C4-2B (cell line): ENCODE data around the gene GBA2.
A peak's percentile ranks its signal among the peaks of the same experiment; 100 is the strongest.

Experiments
- H3K27ac ChIP-seq: fragments of 450-650 bp; 2 replicates; pipeline ENCODE4 v1.5.1; 2017
- ZFX ChIP-seq: fragments of 450-650 bp; IDR thresholded peaks from 2 replicates; pipeline ENCODE4 v1.6.1; 2017
- TF ChIP-seq, protein P1 (sequence below): fragments of 450-650 bp; conservative IDR thresholded peaks from 2 replicates; pipeline ENCODE4 v1.5.1; 2017; ENCODE audit warnings: mild to moderate bottlenecking

The GBA2 gene

DNA sequence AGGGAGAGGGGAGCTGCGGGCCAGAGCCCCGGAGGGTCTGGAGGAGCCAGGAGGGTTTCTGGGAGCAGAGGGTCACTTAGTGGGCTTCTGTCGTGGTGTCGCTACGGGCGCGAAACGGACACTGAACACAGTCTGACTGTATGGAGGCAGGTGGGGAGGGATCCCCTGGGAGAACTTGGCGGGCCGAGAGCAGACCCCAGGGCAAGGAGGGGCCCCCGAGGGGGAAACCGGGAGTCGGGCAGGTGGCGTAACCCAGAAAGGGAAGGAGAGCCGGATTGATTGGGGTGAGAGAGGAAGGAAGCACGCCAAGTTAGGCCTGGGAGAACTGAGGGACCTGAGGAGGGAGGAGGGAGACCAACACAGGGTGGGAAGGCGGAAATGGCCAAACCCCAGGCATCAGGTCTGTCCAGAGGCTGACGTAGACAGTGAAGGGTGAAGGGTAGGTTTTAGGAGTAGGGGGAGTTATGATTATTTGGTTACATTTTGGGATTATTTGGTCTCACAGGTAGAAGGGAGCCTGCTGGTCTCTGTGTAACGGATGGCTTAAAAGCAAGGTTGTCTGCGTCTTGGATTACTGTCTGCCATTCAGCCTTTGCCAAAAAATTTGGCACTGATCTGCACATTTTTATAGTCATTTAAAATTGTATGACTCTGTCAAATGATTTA is 8.3 kb upstream of the GBA2 start:
- no peak for TF ChIP-seq ZFX
- TF ChIP-seq, protein P1, sequence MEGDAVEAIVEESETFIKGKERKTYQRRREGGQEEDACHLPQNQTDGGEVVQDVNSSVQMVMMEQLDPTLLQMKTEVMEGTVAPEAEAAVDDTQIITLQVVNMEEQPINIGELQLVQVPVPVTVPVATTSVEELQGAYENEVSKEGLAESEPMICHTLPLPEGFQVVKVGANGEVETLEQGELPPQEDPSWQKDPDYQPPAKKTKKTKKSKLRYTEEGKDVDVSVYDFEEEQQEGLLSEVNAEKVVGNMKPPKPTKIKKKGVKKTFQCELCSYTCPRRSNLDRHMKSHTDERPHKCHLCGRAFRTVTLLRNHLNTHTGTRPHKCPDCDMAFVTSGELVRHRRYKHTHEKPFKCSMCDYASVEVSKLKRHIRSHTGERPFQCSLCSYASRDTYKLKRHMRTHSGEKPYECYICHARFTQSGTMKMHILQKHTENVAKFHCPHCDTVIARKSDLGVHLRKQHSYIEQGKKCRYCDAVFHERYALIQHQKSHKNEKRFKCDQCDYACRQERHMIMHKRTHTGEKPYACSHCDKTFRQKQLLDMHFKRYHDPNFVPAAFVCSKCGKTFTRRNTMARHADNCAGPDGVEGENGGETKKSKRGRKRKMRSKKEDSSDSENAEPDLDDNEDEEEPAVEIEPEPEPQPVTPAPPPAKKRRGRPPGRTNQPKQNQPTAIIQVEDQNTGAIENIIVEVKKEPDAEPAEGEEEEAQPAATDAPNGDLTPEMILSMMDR = no peak
- no peak overlapping the region for H3K27ac ChIP-seq

DNA sequence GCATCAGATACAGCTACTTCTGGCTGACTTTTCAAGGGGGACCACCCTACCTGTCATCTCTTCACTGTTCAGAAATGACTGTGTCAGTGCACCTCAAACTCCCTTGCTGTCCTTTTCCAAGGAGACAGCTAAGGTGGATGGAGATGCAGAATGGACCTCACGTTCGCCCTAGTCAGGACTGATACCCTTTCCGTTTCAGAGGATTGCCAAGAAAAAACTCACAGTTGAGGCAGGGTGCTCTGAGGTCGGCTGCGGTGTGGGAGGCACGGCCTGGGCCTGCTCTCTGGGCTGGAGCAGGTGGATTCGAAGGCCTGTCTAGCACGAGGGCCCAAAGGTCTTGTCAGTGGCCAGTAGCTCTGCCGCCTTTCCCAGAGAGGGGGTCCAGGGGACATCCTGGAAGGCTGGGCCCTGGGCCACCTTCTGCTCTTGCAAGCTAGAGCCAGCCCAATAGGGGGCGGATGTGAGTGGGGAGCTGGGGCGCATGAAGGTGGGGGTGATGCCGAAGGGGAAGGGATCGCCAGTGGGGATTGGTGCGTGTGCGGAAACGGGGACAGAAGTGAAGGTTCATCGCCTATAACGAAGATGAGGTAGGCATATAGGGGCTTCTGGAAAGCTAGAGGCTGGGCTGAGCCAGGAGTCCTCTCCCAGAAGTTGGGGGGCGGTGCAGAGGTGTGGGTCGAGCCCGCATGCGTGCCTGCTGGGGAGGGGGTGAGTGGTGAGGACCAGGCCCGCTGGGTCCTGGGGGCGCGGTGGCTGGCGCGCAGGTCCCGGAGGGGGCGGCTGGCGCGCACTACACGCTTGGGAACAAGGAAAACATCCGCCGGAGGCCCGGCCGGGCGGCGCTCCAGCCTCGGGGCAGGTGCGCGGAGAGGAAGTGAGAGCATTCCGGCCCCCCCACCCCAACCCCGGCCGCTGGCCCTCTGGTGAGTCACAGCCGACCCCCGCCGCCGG is 7.5 kb upstream of the GBA2 start:
- no peak overlapping the region for H3K27ac ChIP-seq
- TF ChIP-seq ZFX = no peak
- TF ChIP-seq, protein P1 = no peak; the same call in 1 of the 2 replicates

DNA sequence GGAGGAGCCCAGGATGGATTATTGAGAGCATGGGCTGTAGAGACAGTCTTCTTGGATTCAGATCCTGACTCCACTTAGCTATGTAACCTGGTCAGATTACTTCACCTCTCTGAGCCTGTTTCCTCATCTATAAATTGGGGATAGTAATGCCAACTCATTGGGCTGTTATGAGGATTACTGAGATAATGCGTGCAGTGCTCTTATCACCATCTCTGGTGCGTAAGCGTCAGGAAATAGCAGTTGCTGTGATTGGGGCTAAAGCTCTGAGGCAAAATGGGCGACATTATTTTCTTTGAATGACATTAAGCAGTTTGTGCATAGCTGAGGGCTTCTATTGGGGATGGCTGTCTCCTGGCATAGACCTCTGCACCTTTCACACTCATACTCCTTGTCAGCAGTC is 6.0 kb upstream of the GBA2 start:
- TF ChIP-seq ZFX = no peak
- TF ChIP-seq, protein P1 = no peak
- H3K27ac ChIP-seq = no peak overlapping the region

DNA sequence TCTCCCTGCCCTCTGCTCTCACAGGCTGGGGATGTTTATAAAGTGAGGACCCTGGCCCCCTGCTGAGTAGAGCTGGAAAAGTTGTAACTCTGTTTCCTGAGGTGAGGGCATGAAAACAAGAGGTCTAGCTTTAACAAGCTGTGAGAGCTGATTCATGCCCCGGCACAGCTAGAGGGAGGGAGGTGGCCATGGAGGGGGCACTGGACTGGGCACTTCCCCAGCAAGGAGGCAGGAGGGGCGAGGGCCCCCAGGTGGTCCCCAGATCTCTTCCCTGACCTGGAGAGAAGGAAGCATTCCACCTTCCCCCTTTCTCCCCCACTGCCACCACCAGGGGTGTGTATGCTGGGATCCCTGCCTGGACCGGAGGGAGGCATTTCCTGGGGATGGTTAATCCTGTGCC is 5.2 kb upstream of the GBA2 start, which contains the start of gene MSMP:
Gene MSMP (minus strand): TSS at position 13 of the 400 bp plus-strand sequence. CDS start 147 bp downstream, outside the sequence.
- no peak within 1 kb of the TSS for H3K27ac ChIP-seq
- TF ChIP-seq, protein P1 = no peak
- TF ChIP-seq ZFX = no peak

DNA sequence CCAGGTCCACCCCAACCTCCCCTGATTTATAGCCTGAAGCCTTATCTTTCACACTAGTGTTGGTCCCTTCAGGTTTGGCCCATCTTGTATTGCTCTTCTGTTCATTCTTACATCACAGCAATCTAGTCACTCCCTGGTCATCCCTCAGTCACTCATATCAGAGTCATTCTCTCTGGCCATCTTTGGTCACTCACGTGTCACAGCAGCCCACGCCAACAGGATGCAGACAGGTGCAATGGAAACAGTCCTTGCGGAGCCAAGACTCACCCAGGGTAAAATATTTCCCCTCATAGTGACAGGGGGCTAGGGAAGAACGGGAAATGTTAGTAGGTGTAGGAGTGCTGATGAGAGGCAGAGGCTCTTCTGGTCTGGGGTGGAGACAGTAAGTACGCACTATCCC is 4.4 kb upstream of the GBA2 start:
- TF ChIP-seq ZFX = no peak
- TF ChIP-seq, protein P1 = no peak
- no peak overlapping the region for H3K27ac ChIP-seq

DNA sequence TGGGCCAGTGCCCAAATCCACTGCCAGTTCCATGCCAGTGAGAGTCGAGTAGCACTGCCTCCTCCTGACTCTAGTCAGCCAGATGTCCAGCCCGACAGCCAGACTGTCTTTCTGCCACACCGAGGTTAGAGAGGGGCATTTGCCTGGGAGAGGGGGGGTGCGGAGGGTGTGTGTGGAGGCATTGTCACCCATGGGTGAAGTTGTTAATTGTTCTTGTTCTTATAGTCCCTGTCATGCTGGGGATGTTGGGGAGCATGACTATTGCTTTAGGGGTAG is 1.2 kb upstream of the GBA2 start:
- no peak for TF ChIP-seq ZFX
- peak overlapping the region; percentile 90 for H3K27ac ChIP-seq

DNA sequence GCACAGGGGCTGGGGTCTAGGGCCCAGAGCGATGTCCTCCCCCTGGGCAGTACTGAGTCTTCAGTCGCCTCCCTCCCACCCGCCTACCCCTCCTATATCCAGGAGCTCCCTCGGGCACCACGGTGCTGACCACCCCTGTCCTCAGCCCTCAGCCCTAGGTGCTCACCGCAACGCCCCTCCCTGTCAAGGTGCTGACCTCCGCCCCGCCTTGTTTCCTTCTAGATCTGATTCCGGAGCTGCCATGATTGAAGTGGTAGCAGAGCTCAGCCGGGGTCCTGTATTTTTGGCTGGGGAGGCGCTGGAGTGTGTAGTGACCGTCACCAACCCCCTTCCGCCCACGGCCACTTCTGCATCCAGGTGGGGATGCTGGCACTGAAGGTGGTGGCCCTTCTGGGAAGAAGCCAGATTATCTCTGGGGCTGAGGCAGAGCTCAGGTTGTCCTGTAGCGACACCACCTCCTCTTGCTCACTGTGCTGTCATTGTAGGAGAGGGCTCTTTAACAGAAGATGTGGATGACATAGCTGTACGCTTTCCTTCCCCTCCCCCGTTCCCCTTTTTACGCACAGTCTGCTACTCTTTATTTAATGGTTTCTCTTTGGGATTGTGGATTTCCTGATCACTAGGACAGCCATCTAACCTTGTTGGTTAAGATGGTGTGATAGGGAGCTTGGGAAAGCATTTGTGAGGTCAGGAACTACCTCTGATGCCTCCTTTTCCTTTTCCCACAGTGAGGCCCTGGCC is 657 bp upstream of the GBA2 start:
- TF ChIP-seq ZFX = no peak
- TF ChIP-seq, protein P1 = no peak
- H3K27ac ChIP-seq = peak overlapping the region; percentile 90
